Endothelial cell of umbilical vein (primary cell): Measurements from ENCODE around the gene SIKE1. TPM values are rescaled to one million over a fixed set of nuclear protein-coding genes. Genes with fewer than 3 reads are reported as not detected.
"Not testable (repeated sequence)": the region's sequence is repeated elsewhere in the genome, so short reads cannot be mapped to it uniquely, and the experiment has no call there.

Experiments
- BruUV-seq: library from RNA; stranded (reverse); fragments of 400-500 nt; replicated peaks from 2 replicates; lab custom pipeline; 2021; lab: Mats Ljungman, UMichigan
- CTCF ChIA-PET: fragments of 300-600, 350-600 bp; sonication (Branson Sonifier 250); formaldehyde crosslinking; loops from one replicate; lab custom pipeline; 2021; ENCODE audit warnings: antibody characterized with exemption, inconsistent platforms; lab: Charles Lee
- POLR2A ChIA-PET: fragments of 300-600, 350-600 bp; sonication (Branson Sonifier 250); formaldehyde crosslinking; loops from one replicate; lab custom pipeline; 2021; ENCODE audit warnings: antibody characterized with exemption, inconsistent platforms; lab: Charles Lee
- DNase-seq: peaks from one replicate; pipeline ENCODE4 v3.0.0-alpha.2; 2011; ENCODE audit warnings: low read depth, low spot score
- FAIRE-seq: peaks from 2 replicates; lab custom pipeline; 2011; peaks lifted over from hg19 to GRCh38; lab: Jason Lieb, UNC
- H2AFZ ChIP-seq: 2 replicates; pipeline ENCODE4 v1.6.0; 2012; ENCODE audit warnings: low read depth, low read length, control low read depth, inconsistent platforms
- H3K27ac ChIP-seq: 2 replicates; pipeline ENCODE4 v1.5.1; 2011; ENCODE audit warnings: low read depth, mild to moderate bottlenecking, control low read depth, low read length, moderate library complexity; ENCODE audit not compliant: insufficient read depth
- H3K27me3 ChIP-seq, 2 experiments: 2 replicates each; pipeline versions ENCODE4 v1.6.0 to v1.6.1; 2011; ENCODE audit warnings: low read length in 2 of 2, mixed read lengths in 1 of 2; ENCODE audit not compliant: control insufficient read depth in 2 of 2, insufficient read depth in 2 of 2
- H3K36me3 ChIP-seq, 2 experiments: 2 replicates in 1 of 2; 3 replicates in 1 of 2; pipeline ENCODE4 v1.5.1; 2011; ENCODE audit warnings: low read length in 2 of 2, mild to moderate bottlenecking in 1 of 2, moderate library complexity in 1 of 2; ENCODE audit not compliant: control insufficient read depth in 2 of 2, insufficient read depth in 2 of 2; ENCODE audit errors: extremely low read depth in 1 of 2
- H3K4me1 ChIP-seq: 3 replicates; pipeline ENCODE4 v1.5.1; 2011; ENCODE audit warnings: mild to moderate bottlenecking, low read length; ENCODE audit not compliant: control insufficient read depth, insufficient read depth; ENCODE audit errors: extremely low read depth
- H3K4me2 ChIP-seq: 2 replicates; pipeline ENCODE4 v1.6.1; 2011; ENCODE audit warnings: low read length, control low read depth, mixed read lengths; ENCODE audit not compliant: insufficient read depth
- H3K4me3 ChIP-seq, 3 experiments: fragments of 200-600 bp in 1 of 3; sonication (generic), shearing (Covaris generic) in 1 of 3; replicated peaks in 1 of 3; 2 replicates each; pipeline ENCODE4 v1.5.1; 2011 to 2016; ENCODE audit warnings: control low read depth in 3 of 3, low read length in 3 of 3, mild to moderate bottlenecking in 2 of 3, inconsistent platforms in 1 of 3, low read depth in 1 of 3, moderate library complexity in 1 of 3; ENCODE audit not compliant: insufficient read depth in 1 of 3
- H3K79me2 ChIP-seq: 2 replicates; pipeline ENCODE4 v1.6.0; 2012; ENCODE audit warnings: low read length, inconsistent platforms; ENCODE audit not compliant: control insufficient read depth, insufficient read depth
- H3K9ac ChIP-seq: replicated peaks from 2 replicates; pipeline ENCODE3; 2011; ENCODE audit warnings: low read length, control low read depth; ENCODE audit not compliant: insufficient read depth; ENCODE audit errors: extremely low read depth
- H3K9me1 ChIP-seq: replicated peaks from 3 replicates; pipeline ENCODE4 v1.6.0; 2011; ENCODE audit warnings: mild to moderate bottlenecking, low read length; ENCODE audit not compliant: control insufficient read depth, insufficient read depth; ENCODE audit errors: extremely low read depth
- H3K9me3 ChIP-seq: replicated peaks from 2 replicates; pipeline ENCODE4 v1.5.1; 2012; ENCODE audit warnings: low read length, inconsistent platforms; ENCODE audit not compliant: control insufficient read depth, insufficient read depth
- H4K20me1 ChIP-seq: replicated peaks from 2 replicates; pipeline ENCODE3; 2011; ENCODE audit warnings: mild to moderate bottlenecking, low read length; ENCODE audit not compliant: control insufficient read depth, insufficient read depth; ENCODE audit errors: extremely low read depth
- CTCF ChIP-seq, 2 donors: IDR thresholded peaks; 1 replicate in 1 of 2; 2 replicates in 1 of 2; pipeline ENCODE4 v1.5.1; 2011; ENCODE audit warnings: low read length in 2 of 2, mild to moderate bottlenecking in 2 of 2, moderate library complexity in 2 of 2, control low read depth in 1 of 2, inconsistent platforms in 1 of 2, low read depth in 1 of 2; ENCODE audit not compliant: insufficient read depth in 1 of 2; ENCODE audit errors: extremely low read depth in 1 of 2
- EZH2 ChIP-seq: IDR thresholded peaks from 2 replicates; pipeline ENCODE4 v1.6.1; 2012; ENCODE audit warnings: borderline replicate concordance, low read depth, mild to moderate bottlenecking, moderate library complexity, low read length, inconsistent platforms; ENCODE audit not compliant: severe bottlenecking
- FOS ChIP-seq: IDR thresholded peaks from 2 replicates; pipeline ENCODE4 v1.6.1; 2011; ENCODE audit warnings: mild to moderate bottlenecking, low read length, moderate library complexity, borderline replicate concordance; ENCODE audit not compliant: insufficient read depth
- GATA2 ChIP-seq: IDR thresholded peaks from 2 replicates; pipeline ENCODE4 v1.7.0; 2011; ENCODE audit warnings: low read depth, mild to moderate bottlenecking, moderate library complexity, mixed read lengths, low read length; ENCODE audit not compliant: insufficient read length, insufficient read depth
- JUN ChIP-seq: IDR thresholded peaks from 2 replicates; pipeline ENCODE4 v1.6.1; 2011; ENCODE audit warnings: borderline replicate concordance, low read depth; ENCODE audit not compliant: insufficient read length, insufficient read depth
- MYC ChIP-seq: IDR thresholded peaks from one replicate; pipeline ENCODE4 v1.6.1; 2011; ENCODE audit warnings: mild to moderate bottlenecking, low read depth, low read length
- POLR2A ChIP-seq: IDR thresholded peaks from 2 replicates; pipeline ENCODE4 v1.6.1; 2012; ENCODE audit warnings: low read depth, mild to moderate bottlenecking, control low read depth, low read length
- POLR2AphosphoS5 ChIP-seq: IDR thresholded peaks from 2 replicates; pipeline ENCODE4 v1.6.1; 2012; ENCODE audit warnings: low read depth, mild to moderate bottlenecking, control low read depth, low read length, moderate library complexity; ENCODE audit not compliant: insufficient read depth
- dilution Hi-C: fragments of 300-500 bp; cut with MboI; formaldehyde crosslinking; loops from one replicate; pipeline ENCODE4 v1.15.0; 2019; ENCODE audit warnings: low sequenced_read_pairs; ENCODE audit not compliant: extremely low pct_ligation_motif_present
- intact Hi-C: fragments of 100-400 bp; cut with micrococcal nuclease; formaldehyde crosslinking; loops from one replicate; pipeline ENCODE4 v1.10.0; 2022
- polyA plus RNA-seq, 4 experiments: library from polyadenylated mRNA; depleted of rRNA in 3 of 4; stranded (reverse) in 3 of 4; unstranded in 1 of 4; fragments of >200 nt; gene quantifications; 2 replicates each; pipeline versions ENCODE4 v1.2.1 to v1.2.3, GENCODE V29; 2011 to 2012; ENCODE audit warnings: missing spikeins in 1 of 4
- total RNA-seq: library from RNA; stranded (reverse); gene quantifications from 2 replicates; pipeline ENCODE4 v1.2.3, GENCODE V29; 2021
- TF ChIP-seq, protein P1 (sequence below): IDR thresholded peaks from 2 replicates; pipeline ENCODE4 v1.6.1; 2011; ENCODE audit not compliant: insufficient read depth, insufficient read length

Gene SIKE1
- total and polyA plus RNA-seq, 2 donors (not counting 3 experiments of a cell fraction or from before 2014, with no cell fraction given): 16.3 to 46.6 TPM

DNA sequence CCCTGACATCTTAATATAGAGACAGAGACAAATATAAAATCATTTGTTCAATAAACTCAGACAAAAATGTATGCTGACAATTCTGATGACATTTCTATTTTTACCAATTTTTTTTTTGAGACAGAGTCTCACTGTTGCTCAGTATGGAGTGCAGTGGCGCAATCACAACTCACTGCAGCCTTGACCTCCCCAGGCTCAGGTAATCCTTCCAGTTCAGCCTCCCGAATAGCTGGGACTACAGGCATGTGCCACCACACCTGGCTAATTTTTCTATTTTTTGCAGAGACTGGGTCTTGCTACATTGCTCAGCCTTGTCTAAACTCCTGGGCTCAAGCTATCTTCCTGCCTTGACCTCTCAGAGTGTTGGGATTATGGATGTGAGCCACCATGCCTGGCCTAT lies 13.6 kb upstream of the SIKE1 start:
- no TSS peak for BruUV-seq

DNA sequence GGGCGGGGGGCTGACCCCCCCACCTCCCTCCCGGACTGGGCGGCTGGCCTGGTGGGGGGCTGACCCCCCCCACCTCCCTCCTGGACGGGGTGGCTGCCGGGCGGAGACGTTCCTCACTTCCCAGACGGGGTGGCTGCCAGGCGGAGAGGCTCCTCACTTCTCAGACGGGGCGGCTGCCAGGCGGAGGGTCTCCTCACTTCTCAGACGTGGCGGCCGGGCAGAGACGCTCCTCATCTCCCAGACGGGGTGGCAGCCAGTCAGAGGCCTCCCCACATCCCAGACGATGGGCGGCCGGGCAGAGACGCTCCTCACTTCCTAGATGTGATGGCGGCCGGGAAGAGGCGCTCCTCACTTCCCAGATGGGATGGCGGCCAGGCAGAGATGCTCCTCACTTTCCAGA lies 10.1 kb upstream of the SIKE1 start:
- H3K9me3 ChIP-seq, H3K9ac ChIP-seq, H3K36me3 ChIP-seq, FAIRE-seq, H3K4me2 ChIP-seq, POLR2A ChIA-PET, DNase-seq, H3K9me1 ChIP-seq, H2AFZ ChIP-seq, H3K4me3 ChIP-seq, H3K27me3 ChIP-seq, CTCF ChIA-PET, BruUV-seq, H3K4me1 ChIP-seq, H3K79me2 ChIP-seq, H4K20me1 ChIP-seq, intact Hi-C loops, H3K27ac ChIP-seq, dilution Hi-C loops: not testable (repeated sequence)

More for the DNA sequence above, 13.6 kb upstream of the SIKE1 start:
- Histone ChIP-seq H4K20me1 (no peaks in the 10 kb centered on the region), H3K27ac (no peak overlapping the region), H3K9me3 (no peaks in the 10 kb centered on the region), H3K4me2 (no peak overlapping the region), H3K9me1 (no peaks in the 10 kb centered on the region), H3K4me3 (no peak overlapping the region), H3K79me2 (no peaks in the 10 kb centered on the region), H3K27me3 (peaks cover 6% of the 10 kb centered on the region in 2 experiments), H3K4me1 (no peaks in the 10 kb centered on the region), H3K9ac (no peak overlapping the region), H2AFZ (no peak overlapping the region), H3K36me3 (no peaks in the 10 kb centered on the region)
- DNase-seq (no peak), FAIRE-seq (no peak)
- ChIA-PET CTCF (no interaction called here), POLR2A (no interaction called here)
- TF ChIP-seq POLR2AphosphoS5: no peak
- TF ChIP-seq, protein P1, sequence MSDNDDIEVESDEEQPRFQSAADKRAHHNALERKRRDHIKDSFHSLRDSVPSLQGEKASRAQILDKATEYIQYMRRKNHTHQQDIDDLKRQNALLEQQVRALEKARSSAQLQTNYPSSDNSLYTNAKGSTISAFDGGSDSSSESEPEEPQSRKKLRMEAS: no peak
- TF ChIP-seq FOS: no peak
- no peak for TF ChIP-seq EZH2
- TF ChIP-seq CTCF (IDR thresholded peaks at IDR 0.05; ENCODE audit: extremely low read depth in 1 of 2, insufficient read depth in 1 of 2, low read depth in 1 of 2, low read length in 2 of 2): no peak
- no peak for TF ChIP-seq POLR2A
- TF ChIP-seq MYC: no peak
- no peak for TF ChIP-seq JUN
- no peak for TF ChIP-seq GATA2
- dilution Hi-C loops: no loop called here
- intact Hi-C loops: no loop called here

DNA sequence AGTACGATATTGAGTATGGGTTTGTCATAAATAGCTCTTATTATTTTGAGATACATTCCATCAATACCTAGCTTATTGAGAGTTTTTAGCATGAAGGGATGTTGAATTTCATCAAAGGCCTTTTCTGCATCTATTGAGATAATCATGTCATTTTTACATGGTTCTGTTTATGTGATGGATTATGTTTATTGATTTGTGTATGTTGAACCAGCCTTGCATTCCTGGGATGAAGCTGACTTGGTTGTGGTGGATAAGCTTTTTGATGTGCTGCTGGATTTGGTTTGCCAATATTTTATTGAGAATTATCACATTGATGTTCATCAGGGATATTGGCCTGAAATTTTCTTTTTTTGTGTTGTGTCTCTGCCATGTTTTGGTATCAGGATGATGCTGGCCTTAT lies 6.0 kb upstream of the SIKE1 start:
- H3K36me3 ChIP-seq, H3K79me2 ChIP-seq, H3K9me1 ChIP-seq, H3K27me3 ChIP-seq, H3K9ac ChIP-seq, intact Hi-C loops, H4K20me1 ChIP-seq, H3K4me3 ChIP-seq, H3K27ac ChIP-seq, DNase-seq, H3K4me1 ChIP-seq, FAIRE-seq, H3K4me2 ChIP-seq, H3K9me3 ChIP-seq, BruUV-seq, dilution Hi-C loops, POLR2A ChIA-PET, H2AFZ ChIP-seq: not testable (repeated sequence)
- CTCF ChIA-PET: interaction anchor here (0.6 kb wide), 1 partner anchor 161 kb away, joined by 4 read pairs; no protein-coding TSS in a partner anchor
